GM18502 (cell line): ENCODE data around the gene TMEM238.

Experiments used
- ATAC-seq: cut with Tn5 transposase; IDR thresholded peaks from one replicate; pipeline ENCODE4 v1.9.1; 2021; ENCODE audit warnings: mild to moderate bottlenecking; ENCODE audit not compliant: unreplicated experiment, poor library complexity

The TMEM238 gene

DNA sequence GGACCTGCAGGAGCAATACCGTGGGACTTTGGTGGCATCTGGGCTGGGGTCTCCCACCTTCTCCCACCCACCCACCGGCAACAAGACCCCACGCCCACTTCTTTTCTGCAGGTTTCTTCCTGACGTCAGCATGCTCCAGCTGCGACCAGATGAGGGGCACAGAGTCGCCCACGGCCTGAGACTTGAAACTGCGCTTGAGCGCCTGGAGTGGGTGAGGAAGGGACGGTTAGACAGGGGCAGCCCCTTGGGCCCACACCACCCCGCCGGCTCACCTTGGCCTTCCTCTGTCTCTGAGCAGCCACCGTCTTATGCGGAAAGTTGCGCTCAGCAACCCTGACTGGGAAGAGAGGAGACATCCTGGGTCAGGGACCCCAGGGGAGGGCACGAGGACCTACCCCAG is 23.2 kb downstream of the TMEM238 start:
- ATAC-seq: no peak

GRCh38 chr19:55358943-55359908 is 24.9 kb downstream of the TMEM238 start:
- ATAC-seq: no peak

GRCh38 chr19:55358493-55358892 is 25.6 kb downstream of the TMEM238 start:
- ATAC-seq: no peak

GRCh38 chr19:55355213-55355821 is 28.8 kb downstream of the TMEM238 start:
- no peak for ATAC-seq

- ATAC-seq: no peak
Observed at GRCh38 chr19:55354698-55355212, 29.3 kb downstream of the TMEM238 start, which contains the start of gene COX6B2. Gene COX6B2 (minus strand): TSS chr19:55354719. CDS start chr19:55354521, 198 bp downstream.

DNA sequence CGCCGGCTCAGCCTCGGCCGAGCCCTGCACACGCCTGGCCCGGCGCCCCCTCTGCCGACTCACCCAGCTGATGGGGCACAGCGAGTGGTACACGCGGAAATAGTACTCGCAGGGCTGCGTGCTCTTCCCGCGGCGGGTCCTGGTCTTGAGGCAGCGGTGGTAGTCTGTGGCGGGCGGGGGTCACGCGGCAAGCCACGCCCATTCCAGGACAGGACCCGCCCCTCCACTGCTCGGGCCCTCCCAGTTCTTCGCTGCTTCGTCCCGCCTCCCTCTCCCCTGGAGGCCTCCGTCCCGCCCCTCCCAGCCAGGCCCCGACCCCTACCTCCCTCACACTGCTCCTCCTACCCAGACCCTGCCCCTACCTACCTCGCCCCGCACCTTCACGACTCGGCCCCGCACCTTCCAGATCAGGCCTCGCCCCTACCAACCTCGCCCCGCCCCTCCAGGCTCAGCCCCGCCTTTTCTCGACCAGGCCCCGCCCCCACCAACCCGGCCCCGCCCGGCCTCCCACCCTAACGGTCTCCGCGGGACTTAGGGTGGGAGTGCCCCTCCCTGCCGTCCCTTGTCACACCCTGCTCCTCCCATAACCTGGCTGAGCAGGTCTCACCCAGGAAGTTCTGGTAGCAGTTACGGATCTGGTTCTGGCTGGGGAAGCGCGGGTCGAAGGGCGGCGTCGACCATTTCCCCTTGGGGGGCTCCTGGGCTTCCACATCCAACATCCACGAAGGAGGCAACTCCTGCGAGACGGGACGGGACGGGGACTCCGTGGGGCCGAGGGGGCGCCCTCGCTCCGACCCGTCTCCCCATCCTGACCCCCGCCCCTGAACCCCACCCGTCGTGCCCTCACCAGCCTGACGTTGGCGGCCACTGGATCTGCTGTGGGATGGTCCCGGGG is 30.0 kb downstream of the TMEM238 start:
- ATAC-seq: no peak

DNA sequence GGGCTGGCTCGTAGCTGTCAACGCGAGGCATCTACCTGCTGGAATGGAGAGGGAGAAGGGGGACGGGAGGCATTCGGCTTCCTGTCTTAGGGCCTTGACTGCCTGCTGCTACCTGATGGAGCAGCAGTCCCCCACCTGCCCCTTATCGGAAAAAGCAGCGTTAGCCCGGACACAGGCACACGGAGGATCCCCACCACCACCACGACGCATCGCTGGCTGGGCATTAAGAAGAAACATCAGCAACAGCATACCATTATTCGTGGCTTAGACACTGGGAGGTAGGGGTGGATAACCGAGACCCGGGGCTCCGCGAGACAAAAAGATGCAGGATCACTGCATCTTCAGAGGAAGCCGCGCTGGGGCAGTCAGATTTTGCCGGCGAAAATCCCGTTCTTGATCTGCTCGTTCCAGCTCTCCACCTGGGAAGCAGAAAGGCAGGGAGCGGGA is 30.7 kb downstream of the TMEM238 start:
- no peak for ATAC-seq

GRCh38 chr19:55352549-55353145 is 31.4 kb downstream of the TMEM238 start:
- no peak for ATAC-seq

GRCh38 chr19:55352040-55352439 is 32.1 kb downstream of the TMEM238 start:
- no peak for ATAC-seq

GRCh38 chr19:55350620-55351315 is 33.3 kb downstream of the TMEM238 start:
- ATAC-seq: no peak

DNA sequence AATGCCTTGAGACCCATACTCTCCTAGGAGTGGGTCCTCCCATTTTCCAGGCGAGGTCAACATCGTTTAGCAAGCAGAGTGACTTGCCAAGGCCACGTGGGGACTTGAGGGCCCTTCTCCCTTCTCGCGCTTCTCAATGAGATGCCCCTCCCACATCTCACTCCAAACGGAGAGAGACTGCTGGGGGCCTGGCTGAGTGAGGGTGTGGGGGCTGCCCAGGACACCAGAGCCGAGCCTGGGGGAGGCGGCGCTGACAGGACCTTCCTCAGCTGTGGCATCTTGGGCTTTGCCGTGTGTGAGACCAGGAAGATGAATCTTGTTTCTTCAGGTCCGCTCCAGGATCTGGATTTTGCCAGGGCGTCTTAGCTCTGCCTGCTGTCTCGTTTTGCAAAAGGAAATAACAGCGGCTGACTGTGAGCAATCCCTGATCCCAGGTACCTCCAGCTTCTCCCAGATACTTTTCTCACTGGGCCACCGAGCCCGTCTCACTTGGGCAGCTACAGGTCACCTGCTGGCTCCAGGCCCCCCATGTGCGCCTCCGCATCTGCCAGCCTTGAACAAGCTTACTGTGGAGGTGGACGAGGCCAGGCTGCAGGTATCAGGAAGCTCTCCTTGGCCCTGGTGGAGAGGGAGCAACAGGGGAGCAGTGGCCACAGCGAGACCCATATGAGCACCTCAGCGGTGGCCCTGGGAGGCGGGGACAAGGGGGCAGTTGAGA is 35.6 kb downstream of the TMEM238 start:
- ATAC-seq: no peak

- ATAC-seq: no peak
Observed at GRCh38 chr19:55347442-55348009, 36.6 kb downstream of the TMEM238 start.

- ATAC-seq: no peak
Observed at GRCh38 chr19:55346725-55347441, 37.2 kb downstream of the TMEM238 start.

GRCh38 chr19:55345818-55346724 is 38.0 kb downstream of the TMEM238 start:
- ATAC-seq: no peak

GRCh38 chr19:55345101-55345817 is 38.8 kb downstream of the TMEM238 start:
- no peak for ATAC-seq

DNA sequence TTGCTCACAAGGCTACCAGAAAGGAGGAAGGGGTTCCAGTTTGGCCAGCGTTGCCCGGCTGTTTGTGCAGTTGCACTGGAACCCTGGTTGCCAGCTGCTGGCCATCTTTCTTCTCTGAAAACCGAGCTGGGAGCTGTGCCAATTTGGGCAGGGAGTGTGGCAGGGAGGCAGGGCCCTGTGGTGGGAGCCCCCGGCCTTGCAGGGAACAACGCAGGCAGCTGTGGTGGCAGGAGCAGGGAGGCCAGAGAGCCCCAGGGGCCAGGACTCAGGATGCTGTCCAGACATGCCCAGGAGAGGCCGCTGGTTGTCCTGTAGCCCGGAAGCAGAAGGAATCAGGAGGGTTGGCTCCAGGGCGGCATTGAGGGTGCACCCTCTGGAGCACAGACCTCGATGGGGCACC is 39.6 kb downstream of the TMEM238 start:
- ATAC-seq: no peak
